Stimulated activated CD4-positive, alpha-beta T cell treated with anti-CD3 and anti-CD28 coated beads, Interleukin-4, amount 100 ng/mL, for 4 hours (primary cell): Measurements from ENCODE around the gene CPNE5.

Experiments
- DNase-seq, 2 experiments: peaks; one replicate each; pipeline ENCODE4 v3.0.0-alpha.2; 2020

Gene CPNE5

DNA sequence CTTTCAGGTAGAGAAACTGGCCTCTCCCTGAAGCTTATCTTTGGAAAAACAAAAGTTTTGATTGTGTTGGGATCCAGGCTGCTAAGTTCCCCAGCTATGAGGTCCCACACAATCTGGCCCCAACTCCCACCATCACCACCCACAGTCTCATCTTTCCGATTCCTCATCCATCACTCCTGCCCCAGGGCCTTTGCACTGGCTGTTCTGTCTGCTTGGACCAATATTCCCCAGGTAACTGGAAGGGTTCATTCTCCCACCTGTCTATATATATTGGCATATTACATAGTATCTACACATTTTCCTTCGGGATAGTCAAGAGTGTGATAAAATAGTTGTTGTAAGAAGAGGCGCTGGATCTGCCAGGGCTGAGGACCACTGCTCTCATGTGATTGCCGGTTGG lies 52.0 kb downstream of the CPNE5 start:
- DNase-seq = no peak

DNA sequence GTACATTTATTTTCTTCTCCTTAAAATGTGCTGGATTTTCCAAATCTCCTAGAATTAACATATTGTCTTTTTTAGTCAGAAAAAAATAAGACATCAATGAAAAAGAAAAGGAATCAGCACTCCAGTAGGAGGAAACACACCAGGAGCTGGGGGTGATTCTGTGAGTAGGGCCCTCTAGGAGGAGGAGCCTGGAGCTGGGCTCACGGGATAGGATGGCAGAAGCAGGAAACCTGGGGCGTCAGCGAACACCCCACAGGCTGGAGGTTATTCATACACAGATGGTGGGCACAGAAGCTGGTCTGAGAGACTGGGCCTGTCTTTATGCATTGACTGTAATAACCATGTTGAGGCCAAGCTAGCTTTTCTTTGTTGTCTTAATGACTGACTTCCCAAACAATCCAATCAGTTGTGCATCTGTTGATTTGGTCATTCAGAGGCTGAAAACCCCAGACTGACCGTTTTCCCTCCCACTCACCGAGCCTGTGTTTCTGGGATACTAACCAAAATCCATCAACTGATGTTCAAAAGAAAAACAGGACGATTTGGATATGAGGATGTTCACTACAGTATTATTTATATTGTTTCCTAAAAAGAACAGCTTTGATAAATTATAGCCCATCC lies 53.1 kb downstream of the CPNE5 start:
- DNase-seq = no peak

DNA sequence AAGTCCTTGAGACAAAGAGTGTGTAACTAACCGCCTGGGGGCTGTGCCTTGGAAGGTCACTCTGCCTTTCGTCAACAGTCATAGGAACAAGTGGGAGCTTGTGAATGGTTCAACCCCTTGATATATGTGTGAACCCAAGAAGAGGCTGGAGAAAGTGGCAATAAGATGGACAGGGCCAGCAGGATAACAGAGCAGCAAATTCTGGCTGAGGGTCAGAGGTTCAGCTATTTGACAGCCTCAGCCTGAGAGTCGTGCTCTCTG lies 54.9 kb downstream of the CPNE5 start:
- no peak for DNase-seq

DNA sequence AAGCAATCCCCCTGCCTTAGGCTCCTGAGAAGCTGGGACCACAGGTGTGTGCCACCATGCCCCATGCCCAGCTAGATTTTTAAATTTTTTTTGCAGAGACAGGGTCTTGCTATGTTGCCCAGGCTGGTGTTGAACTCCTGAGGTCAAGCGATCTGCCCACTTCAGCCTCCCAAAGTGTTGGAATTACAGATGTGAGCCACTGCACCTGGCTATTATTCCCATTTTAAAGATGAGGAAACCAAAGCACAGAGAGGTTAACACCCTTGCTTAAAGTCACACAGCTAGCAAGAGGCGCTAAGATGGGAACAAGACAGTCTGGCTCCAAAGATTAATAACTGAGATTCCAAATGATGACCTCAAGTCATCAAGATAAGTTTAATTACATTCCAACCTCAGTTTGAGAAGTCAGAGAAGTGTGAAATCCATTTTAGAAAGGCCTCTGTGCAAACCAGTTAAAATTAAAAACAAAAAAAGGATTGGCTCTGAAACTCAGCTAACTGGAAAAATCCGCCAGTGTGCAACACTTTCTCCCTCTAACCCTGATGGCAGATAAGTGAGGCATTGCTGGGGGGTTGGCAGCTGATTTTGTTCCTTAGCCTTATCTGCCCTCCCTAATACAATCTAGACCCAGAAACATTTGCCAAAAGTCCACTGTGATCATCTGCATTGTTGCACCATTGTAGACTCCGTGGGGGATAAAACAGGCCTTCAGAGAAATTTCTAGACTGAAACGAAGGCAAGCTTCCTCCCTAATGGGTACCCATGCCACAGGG lies 55.5 kb downstream of the CPNE5 start:
- no peak for DNase-seq

DNA sequence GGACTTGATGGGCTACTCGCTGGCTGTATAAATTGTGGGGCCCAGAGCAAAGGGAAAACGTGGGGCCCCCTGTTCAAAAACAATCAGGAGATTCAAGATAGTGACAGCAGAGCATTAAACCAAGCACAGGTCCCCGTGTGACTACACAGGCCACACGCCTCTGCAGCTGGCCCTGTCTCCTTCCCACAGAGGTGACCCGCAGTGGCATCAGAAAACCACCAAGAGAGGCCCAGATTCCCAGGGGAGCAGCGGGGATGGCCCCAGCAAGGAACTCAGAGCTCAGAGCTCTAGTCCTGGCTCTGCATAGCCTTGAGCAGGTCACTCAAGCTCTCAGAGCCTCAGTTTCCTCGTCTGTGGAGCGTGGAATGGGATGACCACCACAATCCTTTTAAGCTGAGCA lies 57.6 kb downstream of the CPNE5 start:
- no peak for DNase-seq

DNA sequence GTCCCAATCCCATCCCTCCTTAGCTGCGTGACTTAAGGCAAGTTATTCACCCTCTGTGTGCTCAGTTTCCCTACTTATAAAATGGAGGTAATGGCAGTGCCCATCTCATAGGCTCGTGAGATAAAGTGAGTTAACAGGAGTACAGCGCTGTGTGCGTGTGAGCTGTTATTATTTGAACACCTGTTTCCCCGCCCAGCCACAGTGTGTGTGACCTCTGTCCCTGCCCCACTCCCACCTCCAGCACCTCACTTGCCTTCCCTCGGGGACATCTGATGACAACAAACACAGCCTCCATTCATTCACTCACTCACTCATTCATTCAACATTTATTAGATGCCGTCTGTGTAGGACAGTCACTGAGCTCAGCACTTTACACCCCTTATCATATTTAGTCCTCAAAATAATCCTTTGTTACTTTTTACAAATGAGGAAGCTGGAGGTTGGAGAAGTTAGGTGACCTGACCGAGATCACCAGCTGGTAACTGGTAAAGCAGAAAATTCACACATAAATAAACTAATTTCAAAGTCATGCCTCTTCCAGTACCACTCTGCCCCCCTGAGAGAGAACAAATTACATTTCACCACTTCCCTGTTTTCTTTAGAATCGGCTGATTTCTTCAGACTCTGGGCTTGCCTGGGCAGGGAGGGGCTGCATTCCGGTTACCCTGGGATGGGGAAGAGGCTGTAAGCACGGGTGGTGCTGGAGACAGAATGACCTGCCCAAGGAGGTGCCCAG lies 58.6 kb downstream of the CPNE5 start:
- no peak for DNase-seq

DNA sequence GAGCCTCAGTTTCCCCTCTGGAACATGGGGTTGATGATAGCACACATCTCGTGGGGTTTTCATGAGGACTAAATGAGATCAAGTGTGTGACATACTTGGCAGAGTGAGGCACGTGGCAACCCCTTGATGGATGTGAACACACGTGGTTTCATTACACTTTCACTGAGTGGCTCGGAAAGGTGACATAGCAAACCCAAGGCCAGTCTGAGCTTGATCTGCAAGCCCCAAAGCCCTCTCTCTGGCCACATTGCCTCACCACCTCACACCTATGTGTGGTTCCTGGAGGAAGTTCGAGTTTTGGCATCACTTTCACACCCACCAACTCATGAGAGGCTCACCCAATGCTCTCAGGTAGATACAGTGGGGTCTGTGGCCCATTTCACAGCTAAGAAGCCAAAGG lies 60.0 kb downstream of the CPNE5 start:
- DNase-seq = no peak

DNA sequence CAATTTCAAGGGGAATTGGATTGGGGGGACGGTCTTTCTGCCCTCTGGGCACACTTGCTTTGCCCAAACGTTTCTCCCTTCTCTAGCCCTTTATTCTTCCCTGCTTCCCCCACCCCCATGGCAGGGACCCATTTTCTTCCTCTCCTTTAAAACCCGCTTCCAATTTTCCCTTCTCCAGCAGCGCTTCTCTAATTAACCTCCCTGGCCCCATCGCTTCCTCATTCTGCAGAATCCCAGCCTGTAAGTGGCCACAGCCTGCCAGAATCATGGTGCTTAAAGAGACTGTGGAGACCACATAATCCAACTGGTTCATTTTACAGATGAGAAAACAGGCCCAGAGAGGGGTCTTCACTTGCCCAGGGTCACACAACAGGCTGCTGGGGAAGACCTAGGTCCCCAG lies 61.4 kb downstream of the CPNE5 start:
- no peak for DNase-seq

DNA sequence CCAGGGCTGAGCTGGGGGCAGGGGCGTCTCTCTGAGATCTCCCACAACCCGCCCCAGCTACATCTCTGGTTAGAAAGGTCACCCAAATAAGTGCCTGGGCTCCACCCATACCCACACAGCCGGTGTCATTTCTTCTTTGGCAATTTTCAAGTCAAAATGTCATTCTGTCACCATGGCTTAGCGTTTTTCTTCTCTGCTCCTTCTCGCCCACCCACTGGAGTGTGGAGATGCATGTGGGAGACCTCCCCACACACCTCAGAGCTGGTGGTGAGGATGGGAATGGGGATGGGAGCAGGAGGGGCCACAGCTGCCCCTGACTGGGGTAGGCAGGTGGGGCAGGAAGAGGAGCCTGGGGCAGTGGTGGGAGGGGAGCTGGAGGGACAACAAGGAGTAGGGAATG lies 63.1 kb downstream of the CPNE5 start:
- no peak for DNase-seq

DNA sequence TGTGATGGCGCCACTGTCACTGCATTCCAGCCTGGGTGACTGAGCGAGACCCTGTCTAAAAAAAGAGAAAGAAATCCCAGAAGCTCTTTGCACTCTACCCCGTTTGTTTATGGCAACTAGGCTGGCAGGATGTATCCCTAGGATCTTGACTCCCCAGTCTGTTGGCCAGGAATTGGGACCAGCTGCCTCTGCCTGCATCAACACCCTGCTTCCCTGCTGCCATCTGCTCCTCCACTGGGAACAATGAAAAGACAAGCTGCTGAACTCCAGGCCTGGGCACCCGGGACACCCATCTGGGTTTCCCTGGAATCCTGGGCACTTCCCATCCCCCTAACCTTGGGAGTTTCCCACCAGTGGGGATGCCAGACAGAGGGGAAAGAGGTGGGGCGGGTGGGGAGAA lies 64.9 kb downstream of the CPNE5 start:
- DNase-seq = no peak

DNA sequence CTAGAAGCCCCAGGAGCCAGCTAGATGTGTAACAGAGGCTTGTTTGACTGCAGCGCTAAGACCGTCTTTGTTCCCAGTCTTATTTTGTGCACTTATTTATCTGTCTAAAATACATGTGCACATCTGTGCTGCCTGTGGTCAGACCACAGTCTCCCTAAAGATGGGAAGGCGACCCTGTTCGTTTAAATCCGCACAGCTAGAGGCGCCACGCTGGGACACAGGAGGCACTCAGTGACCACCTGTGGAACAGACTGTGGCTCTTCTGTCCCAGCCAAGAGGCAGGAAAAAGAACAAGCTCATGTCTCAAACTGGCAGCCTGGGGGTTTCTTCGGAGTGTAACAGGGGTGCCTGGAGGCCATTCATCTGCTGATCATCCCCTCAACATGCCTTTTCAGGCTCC lies 66.8 kb downstream of the CPNE5 start:
- DNase-seq = no peak

DNA sequence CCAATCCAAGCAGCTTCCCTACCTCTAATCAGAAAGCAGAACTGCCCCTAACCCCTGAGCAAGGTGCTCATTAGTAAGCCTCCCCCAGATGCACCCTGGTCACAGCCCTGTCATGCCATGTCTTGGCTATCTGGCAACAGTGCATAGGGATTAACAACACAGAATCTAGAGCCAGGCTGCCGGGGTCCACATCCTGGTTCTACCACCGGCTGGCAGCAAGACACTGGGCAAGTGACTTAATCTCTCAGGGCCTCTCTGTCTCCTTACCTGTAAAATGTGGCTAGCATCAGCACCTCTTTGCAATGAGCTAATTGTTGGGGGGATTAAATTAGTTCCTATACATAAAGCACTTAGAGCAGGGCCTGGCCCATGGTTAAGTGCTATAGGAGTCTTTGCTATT lies 68.1 kb downstream of the CPNE5 start:
- no peak for DNase-seq

DNA sequence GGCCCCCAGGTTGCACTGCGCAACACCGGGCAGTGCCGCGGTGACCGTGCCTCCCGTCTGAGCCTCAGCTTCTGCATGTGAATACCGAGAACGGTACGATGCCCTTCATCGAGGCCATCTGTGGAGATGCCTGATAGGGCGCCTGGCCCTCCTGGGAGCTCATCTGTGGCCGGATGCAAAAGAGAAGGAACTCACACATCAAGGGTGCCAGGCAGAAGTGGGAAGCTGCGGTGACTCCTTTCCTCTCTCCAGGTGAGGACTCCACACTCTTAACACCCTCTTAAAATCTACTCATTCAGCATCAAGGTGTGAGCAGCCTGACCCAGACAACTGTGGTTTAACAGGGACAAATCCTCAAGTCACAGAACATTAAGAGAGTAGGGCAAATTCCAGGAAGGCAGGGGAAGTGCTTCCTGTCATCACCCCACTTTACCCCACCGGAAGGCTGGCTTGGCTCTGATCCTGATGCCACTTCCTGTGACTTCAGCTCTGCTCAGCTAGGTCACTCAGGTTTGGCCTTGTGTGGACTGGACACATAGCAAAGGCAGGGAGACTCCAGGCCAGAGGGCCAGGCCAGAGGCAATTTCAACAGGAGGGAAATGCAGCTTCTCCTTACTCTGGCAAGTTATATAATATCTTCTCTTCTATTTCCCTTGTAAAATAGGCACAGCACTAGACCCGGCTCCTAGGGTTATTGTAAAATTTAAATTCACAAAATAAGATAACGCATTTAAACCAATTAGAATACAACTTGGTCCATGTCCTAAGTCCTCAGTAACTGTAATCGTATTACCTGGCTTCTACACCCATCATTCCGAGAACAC lies 69.4 kb downstream of the CPNE5 start:
- peak in 1 of 2 experiments; percentile 9 for DNase-seq

DNA sequence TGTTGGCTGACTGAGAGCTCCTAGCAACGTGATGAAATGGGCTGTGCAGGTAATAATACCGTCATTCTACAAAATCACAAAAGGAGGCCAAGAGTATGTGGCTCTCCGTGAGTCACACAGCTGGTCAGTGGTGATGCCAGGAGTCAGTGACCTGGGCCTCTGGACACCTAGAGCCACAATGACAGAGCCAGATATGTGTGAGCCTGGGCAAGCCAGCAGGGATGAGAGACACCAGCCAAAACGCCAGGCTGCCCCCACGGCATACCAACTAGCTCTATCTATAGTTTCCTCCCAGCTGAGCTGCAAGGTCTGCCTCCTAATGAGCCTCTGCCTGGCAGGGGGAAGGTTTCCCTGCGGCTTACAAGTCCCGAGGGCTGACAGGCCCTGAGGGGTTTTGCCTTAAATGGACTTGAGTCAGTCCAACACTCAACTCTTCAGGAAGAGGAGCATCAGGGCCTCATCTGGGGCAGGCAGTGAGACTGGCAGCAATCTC lies 70.0 kb downstream of the CPNE5 start:
- DNase-seq = no peak

DNA sequence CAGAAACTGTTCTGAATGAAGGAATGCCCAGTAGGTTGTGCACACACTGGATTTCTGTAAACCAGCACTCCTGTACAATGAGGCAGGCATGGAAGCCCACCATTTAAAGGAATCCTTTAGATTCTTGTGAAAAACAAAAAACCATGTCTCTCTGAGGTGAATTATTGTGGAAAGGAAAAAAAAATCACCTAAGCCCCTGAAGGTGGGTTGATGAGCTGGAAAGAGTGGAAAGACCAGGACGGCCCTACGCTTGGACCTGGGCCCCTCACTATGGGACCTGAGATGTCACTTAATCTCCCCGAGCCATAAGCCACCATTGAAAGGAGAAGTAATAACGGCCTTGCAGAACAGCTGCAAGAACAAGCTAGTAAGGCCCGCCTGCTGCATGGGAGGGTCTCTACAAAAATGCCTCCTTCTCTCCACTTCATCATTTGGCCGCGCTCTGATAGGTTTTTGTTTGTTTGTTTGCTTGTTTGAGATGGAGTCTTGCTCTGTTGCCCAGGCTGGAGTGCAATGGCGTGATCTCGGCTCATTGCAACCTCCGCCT lies 72.8 kb downstream of the CPNE5 start:
- no peak for DNase-seq

DNA sequence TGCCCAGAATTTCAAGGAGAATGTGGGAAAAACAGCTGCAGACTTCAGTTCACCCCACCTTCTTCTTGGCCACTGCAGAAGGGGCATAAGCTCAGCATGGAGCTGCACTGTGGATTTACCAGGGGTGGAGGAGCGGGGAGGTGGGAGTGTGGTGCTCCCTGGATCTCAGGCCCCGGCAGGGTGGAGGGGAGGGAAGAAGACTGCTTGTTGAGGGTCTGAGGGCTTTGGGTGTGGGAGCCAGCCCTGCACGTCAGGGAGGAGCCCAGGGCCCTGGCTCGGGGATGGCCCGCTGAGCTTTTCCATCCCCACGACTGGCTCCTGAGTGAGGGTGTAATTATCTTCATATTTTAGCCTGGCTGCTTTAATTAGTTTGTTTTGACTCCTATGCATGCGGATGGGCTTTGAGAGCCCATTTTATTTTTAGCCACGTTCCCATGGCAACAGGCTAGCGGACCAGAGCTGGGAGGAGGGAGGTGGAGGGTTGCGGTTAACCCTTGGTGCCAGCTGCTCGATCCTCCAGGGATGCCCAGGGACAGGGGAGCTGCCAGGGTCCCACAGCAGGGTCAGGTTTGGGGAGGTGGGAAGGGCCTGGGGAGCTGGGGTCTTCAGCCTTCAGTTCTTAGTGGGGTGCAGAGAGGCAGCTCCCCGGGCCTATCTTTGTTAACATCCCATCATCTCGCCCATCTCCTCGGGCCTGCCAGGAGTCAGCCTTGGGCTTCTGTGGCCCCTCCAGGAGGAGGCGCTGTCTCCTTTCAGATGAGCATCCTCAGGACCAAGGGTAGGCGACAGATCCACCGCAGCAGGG lies 73.4 kb downstream of the CPNE5 start:
- DNase-seq = peak; percentile 73 to 74

DNA sequence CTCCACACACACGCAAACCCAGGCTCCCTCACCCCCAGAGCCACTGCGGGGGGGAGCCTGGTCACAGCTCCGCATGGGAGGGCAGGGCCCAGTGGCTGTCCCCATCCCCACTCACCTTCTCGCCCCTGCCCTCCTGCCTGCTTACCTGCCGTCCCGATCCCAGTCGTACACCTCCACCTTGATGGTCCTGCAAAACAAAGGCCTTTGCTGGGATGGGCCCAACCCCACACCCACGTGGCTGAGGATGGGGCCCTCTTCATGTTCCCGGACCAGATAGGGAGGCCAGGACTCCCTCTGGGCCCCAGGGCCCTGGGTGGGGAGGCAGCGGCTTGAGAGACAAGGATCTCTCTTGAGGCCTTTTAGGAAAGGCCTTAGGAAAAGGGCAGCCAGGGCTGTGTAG lies 74.1 kb downstream of the CPNE5 start:
- no peak for DNase-seq

DNA sequence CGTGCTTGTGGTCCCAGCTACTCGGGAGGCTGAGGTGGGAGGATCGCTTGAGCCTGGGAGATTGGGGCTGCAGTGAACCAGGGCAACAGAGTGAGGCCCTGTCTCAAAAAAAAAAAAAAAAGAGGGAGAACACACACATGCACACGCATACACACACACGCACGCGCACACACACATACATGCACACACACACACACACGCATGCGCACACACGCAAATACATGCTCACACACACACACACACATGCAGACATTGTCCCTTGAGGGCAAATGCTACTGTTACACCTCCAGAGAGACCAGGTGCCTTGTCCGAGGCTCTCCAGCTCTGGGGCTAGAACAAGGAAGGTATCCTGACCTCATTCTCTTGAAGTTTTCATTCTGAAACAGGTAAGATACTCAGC lies 77.1 kb downstream of the CPNE5 start:
- DNase-seq = no peak

DNA sequence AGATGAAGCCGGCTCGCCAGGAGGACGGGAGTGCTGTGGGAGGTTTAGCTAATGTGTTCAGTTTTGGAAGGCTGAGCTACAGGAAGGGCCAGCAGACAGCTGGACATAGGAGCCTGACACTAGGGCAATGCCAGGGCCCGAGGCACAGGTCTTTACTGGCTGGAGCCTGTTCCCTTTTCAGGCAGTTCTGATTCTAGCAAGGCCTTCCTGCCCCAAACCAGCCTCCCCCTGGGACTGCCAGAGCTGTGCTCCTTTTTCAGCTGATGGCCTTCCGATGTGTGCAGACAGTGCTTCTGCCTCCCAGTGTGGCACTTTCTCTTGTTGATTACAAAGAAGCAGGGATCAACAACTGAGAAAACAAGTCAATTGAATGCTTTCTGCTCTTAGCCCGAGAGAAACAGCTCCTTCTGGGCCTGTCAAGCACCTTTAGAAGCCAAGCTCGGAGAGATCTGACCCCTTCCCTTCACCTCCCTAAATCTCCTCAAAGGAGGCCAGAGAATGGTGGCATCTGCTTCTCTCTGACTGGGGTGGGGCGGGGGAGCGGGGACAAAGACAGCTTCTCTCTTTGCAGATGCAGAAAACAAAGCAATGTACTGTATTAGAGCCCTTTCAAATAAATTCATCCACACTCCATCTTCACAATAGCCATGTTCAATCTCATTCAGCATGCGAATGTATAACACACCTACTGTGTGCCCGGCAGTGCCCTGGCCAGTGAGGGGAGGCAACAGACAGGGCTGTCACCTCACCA lies 78.4 kb downstream of the CPNE5 start:
- no peak for DNase-seq

DNA sequence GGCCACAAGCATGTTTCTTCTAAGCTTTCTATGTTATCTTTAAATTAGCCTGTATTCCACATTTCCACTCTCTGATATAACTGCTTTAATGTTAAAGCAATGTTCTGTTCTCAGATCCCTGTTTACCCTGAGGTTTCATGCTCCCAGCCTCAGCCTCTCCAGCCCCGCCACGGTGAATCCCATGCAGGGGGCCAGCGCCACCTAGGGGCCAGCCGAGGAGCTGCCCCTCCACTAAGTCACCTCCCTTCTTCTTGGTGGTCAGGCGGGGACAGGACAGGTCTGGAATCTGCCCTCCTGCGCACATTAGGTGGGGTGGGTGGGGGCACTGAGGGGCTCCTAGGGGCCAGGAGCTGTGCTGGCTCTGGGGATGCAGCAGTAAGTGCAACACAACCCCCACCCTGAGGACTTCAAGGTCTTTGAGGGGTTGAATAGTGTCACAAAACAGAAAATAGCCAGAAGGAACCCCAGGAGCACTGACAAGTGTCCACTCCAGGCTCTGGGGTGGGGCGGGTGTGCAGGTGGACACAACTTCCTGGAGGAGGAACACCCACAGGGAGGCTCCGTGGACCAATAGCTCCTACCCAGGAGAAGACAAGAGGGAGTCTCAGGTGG lies 80.0 kb downstream of the CPNE5 start:
- peak; percentile 71 to 82 for DNase-seq
